CD14-positive monocyte (primary cell): ENCODE data around the gene ELN. TPM values are rescaled to one million over a fixed set of nuclear protein-coding genes. Genes with fewer than 3 reads are reported as not detected.
A peak's percentile ranks its signal among the peaks of the same experiment; 100 is the strongest.

ENCODE experiments used
- DNase-seq, 3 donors: peaks; one replicate each; pipeline ENCODE4 v3.0.0-alpha.2; 2011 to 2022
- H2AFZ ChIP-seq: 2 replicates; pipeline ENCODE4 v1.6.0; 2012; ENCODE audit warnings: mild to moderate bottlenecking, low read depth, low read length, inconsistent platforms; ENCODE audit not compliant: insufficient read depth, poor library complexity, severe bottlenecking
- H3K27ac ChIP-seq, 2 donors: 1 replicate in 1 of 2; 2 replicates in 1 of 2; pipeline ENCODE4 v1.5.1; 2012 to 2013; ENCODE audit warnings: low read length in 2 of 2, control low read depth in 1 of 2, inconsistent platforms in 1 of 2, low read depth in 1 of 2, mild to moderate bottlenecking in 1 of 2
- H3K27me3 ChIP-seq, 2 donors: one replicate each; pipeline versions ENCODE4 v1.6.0 to v1.6.1; 2011 to 2013; ENCODE audit warnings: low read length in 2 of 2; ENCODE audit not compliant: control insufficient read depth in 2 of 2, insufficient read depth in 2 of 2
- H3K36me3 ChIP-seq, 2 donors: replicated peaks in 1 of 2; 1 replicate in 1 of 2; 2 replicates in 1 of 2; pipeline versions ENCODE4 v1.5.1 to v1.6.1; 2012 to 2013; ENCODE audit warnings: low read length in 2 of 2, control low read depth in 1 of 2, inconsistent platforms in 1 of 2, mild to moderate bottlenecking in 1 of 2; ENCODE audit not compliant: insufficient read depth in 2 of 2, control insufficient read depth in 1 of 2
- H3K4me1 ChIP-seq, 2 donors: 1 replicate in 1 of 2; 2 replicates in 1 of 2; pipeline versions ENCODE4 v1.5.1 to v1.6.1; 2012 to 2013; ENCODE audit warnings: low read length in 2 of 2, control low read depth in 1 of 2, inconsistent platforms in 1 of 2, mild to moderate bottlenecking in 1 of 2, moderate library complexity in 1 of 2; ENCODE audit not compliant: insufficient read depth in 2 of 2, control insufficient read depth in 1 of 2
- H3K4me2 ChIP-seq: replicated peaks from 2 replicates; pipeline ENCODE3; 2012; ENCODE audit warnings: low read length, moderate library complexity, mild to moderate bottlenecking; ENCODE audit not compliant: poor library complexity, severe bottlenecking; ENCODE audit errors: extremely low read depth
- H3K4me3 ChIP-seq, 3 experiments: fragments of 200-600 bp in 1 of 3; sonication (generic) in 1 of 3; replicated peaks in 1 of 3; 1 replicate in 2 of 3; 2 replicates in 1 of 3; pipeline ENCODE4 v1.5.1; 2011 to 2013; ENCODE audit warnings: low read length in 3 of 3, mild to moderate bottlenecking in 3 of 3, control low read depth in 2 of 3, low read depth in 2 of 3, inconsistent platforms in 1 of 3, moderate library complexity in 1 of 3
- H3K79me2 ChIP-seq: 2 replicates; pipeline ENCODE4 v1.6.0; 2012; ENCODE audit warnings: mild to moderate bottlenecking, control low read depth, inconsistent platforms, low read length, moderate library complexity; ENCODE audit not compliant: insufficient read depth
- H3K9ac ChIP-seq: 2 replicates; pipeline ENCODE4 v1.6.0; 2017; ENCODE audit warnings: low read length, mild to moderate bottlenecking; ENCODE audit not compliant: insufficient read depth, poor library complexity, severe bottlenecking
- H3K9me3 ChIP-seq, 2 donors: replicated peaks in 1 of 2; 1 replicate in 1 of 2; 2 replicates in 1 of 2; pipeline versions ENCODE4 v1.5.1 to v1.6.1; 2012 to 2013; ENCODE audit warnings: low read length in 2 of 2, control low read depth in 1 of 2; ENCODE audit not compliant: control insufficient read depth in 1 of 2, insufficient read depth in 1 of 2
- H4K20me1 ChIP-seq: 2 replicates; pipeline ENCODE4 v1.6.0; 2012; ENCODE audit warnings: mild to moderate bottlenecking, low read length, control low read depth, moderate library complexity; ENCODE audit not compliant: insufficient read depth
- H3K27ac Mint-ChIP-seq, 7 donors: one replicate each; pipeline ENCODE4 v1.8.0; 2020; ENCODE audit warnings: mild to moderate bottlenecking in 7 of 7, mixed read lengths in 7 of 7, moderate library complexity in 6 of 7, inconsistent platforms in 2 of 7
- H3K27me3 Mint-ChIP-seq, 3 donors: one replicate each; pipeline ENCODE4 v1.8.0; 2021 to 2022; ENCODE audit warnings: low read depth in 3 of 3, mild to moderate bottlenecking in 3 of 3, mixed read lengths in 3 of 3, moderate library complexity in 3 of 3, inconsistent platforms in 1 of 3
- H3K36me3 Mint-ChIP-seq, 2 donors: one replicate each; pipeline ENCODE4 v1.8.0; 2020; ENCODE audit warnings: mixed read lengths in 2 of 2, inconsistent platforms in 1 of 2, mild to moderate bottlenecking in 1 of 2
- H3K4me1 Mint-ChIP-seq: one replicate; pipeline ENCODE4 v1.8.0; 2020; ENCODE audit warnings: mild to moderate bottlenecking, mixed read lengths
- H3K4me3 Mint-ChIP-seq, 2 donors: one replicate each; pipeline ENCODE4 v1.8.0; 2020; ENCODE audit warnings: mild to moderate bottlenecking in 2 of 2, mixed read lengths in 2 of 2, moderate library complexity in 1 of 2
- H3K9me3 Mint-ChIP-seq, 7 donors: one replicate each; pipeline ENCODE4 v1.8.0; 2020 to 2022; ENCODE audit warnings: mixed read lengths in 7 of 7, mild to moderate bottlenecking in 6 of 7, moderate library complexity in 6 of 7, inconsistent platforms in 2 of 7
- WGBS: methylation state at CpG from one replicate; pipeline ENCODE4 v1.1.5; 2013; ENCODE audit warnings: missing lambda C conversion rate; ENCODE audit not compliant: insufficient coverage; 5-methylcytosine and 5-hydroxymethylcytosine counted together
- intact Hi-C, 2 donors: fragments of 100-400 bp; cut with micrococcal nuclease; formaldehyde crosslinking; loops; one replicate each; pipeline versions ENCODE4 v1.15.0 to v1.15.1; 2023
- polyA plus RNA-seq, 3 donors: library from polyadenylated mRNA; depleted of rRNA in 1 of 3; unstranded in 2 of 3; stranded (reverse) in 1 of 3; fragments of 300-500 nt in 2 of 3; fragments of >200 nt in 1 of 3; fragmentation: Illumina TruSeq in 2 of 3; gene quantifications; 1 replicate in 2 of 3; 2 replicates in 1 of 3; pipeline ENCODE4 v1.2.3, GENCODE V29; 2012 to 2021
- TF ChIP-seq, protein P1 (sequence below): fragments of 200-600 bp; IDR thresholded peaks from one replicate; pipeline ENCODE4 v1.8.0; 2022; ENCODE audit warnings: antibody characterized with exemption, mild to moderate bottlenecking

Gene ELN
- polyA plus RNA-seq, 3 donors: not detected

DNA sequence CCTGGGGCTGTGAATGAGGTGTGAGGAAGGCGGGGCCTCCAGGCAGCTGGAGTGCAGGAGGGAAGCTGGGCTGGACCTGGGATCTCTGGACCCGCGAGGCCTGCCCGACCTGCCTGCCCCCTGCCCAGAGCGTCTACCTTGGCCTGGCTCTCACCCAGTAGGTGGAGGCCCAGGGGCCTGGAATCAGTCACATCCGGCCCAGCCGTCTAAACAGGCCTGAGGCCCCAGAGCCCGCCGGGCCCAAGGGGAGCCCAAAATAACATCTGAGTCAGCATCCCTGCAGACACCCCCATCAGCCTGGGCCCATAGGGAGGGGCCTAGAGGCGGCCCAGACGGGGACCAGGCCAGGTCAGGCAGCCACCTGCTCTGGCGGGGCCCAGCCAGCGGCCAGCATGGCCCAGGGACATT, 15.1 kb upstream of the ELN start:
- H3K36me3 ChIP-seq: no peaks in the 10 kb centered on the region
- TF ChIP-seq, protein P1, sequence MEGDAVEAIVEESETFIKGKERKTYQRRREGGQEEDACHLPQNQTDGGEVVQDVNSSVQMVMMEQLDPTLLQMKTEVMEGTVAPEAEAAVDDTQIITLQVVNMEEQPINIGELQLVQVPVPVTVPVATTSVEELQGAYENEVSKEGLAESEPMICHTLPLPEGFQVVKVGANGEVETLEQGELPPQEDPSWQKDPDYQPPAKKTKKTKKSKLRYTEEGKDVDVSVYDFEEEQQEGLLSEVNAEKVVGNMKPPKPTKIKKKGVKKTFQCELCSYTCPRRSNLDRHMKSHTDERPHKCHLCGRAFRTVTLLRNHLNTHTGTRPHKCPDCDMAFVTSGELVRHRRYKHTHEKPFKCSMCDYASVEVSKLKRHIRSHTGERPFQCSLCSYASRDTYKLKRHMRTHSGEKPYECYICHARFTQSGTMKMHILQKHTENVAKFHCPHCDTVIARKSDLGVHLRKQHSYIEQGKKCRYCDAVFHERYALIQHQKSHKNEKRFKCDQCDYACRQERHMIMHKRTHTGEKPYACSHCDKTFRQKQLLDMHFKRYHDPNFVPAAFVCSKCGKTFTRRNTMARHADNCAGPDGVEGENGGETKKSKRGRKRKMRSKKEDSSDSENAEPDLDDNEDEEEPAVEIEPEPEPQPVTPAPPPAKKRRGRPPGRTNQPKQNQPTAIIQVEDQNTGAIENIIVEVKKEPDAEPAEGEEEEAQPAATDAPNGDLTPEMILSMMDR: no peak
- no peaks in the 10 kb centered on the region for H4K20me1 ChIP-seq
- WGBS: 29% methylated on average over 11 of the region's 13 CpGs
- H3K27ac ChIP-seq: no peak overlapping the region
- H3K79me2 ChIP-seq: no peaks in the 10 kb centered on the region
- H3K4me3 ChIP-seq: no peak overlapping the region
- Mint-ChIP-seq H3K9me3 (peaks cover 0 to 1% (median 0%) of the 10 kb centered on the region in 7 donors), H3K27ac (peak overlapping the region in 1 of 7 donors; percentile 41), H3K4me3 (no peak overlapping the region), H3K27me3 (peaks cover 5 to 11% (median 6%) of the 10 kb centered on the region in 3 donors), H3K4me1 (peaks cover 15% of the 10 kb centered on the region), H3K36me3 (no peaks in the 10 kb centered on the region)
- H3K9ac ChIP-seq: no peak overlapping the region
- peak in 2 of 3 donors; percentile 12 to 31 for DNase-seq
- intact Hi-C loops: no loop called here
- peak overlapping the region; percentile 56 for H2AFZ ChIP-seq
- H3K27me3 ChIP-seq: no peaks in the 10 kb centered on the region
- H3K4me1 ChIP-seq: peaks cover 20 to 29% of the 10 kb centered on the region in 2 donors
- no peaks in the 10 kb centered on the region for H3K9me3 ChIP-seq
- H3K4me2 ChIP-seq: no peak overlapping the region

DNA sequence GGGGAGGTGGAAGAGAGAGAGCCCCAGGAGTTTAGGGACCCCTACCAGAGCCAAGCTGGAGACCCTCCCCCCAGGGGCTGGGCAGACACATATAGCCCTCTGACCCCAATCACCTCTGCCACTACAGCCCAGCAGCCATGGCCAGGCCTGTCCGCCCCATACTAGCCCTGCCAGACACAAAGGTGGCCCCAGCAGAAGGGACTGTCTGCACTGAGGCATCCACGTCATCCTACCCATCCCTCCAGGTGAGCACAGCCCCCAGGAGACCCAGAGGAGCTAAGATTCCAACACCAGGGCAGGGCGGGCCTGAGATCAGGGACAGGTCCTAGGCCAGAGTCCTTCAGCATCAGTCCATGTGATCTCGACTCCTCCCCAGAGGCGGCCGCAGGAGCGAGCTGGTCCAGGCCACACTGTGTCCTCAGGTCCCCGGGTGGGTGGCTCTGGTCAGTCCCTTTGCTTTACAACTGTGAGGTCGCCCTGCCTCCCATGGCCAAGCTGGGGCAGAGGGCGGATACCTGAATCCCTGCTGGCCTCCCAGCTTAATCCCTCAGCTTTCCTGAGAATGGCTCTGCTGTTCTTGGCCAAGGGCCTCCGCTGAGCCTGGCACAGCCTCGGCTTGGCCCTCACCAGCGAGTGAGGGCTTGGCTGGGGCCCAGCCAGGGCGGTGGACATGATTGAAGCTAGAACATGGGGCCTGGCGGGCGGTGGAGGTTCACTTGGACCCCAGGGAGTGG, 14.3 kb upstream of the ELN start:
- no peaks in the 10 kb centered on the region for H3K9me3 ChIP-seq
- WGBS: 96% methylated on average over 16 of the region's 16 CpGs
- DNase-seq: no peak
- no peaks in the 10 kb centered on the region for H3K79me2 ChIP-seq
- TF ChIP-seq, protein P1: no peak
- H3K4me1 ChIP-seq: peaks cover 20 to 29% of the 10 kb centered on the region in 2 donors
- no peak overlapping the region for H3K27ac Mint-ChIP-seq
- no peak overlapping the region for H3K27ac ChIP-seq
- no peak overlapping the region for H3K4me2 ChIP-seq
- no peaks in the 10 kb centered on the region for H3K36me3 Mint-ChIP-seq
- intact Hi-C loops: no loop called here
- H3K36me3 ChIP-seq: no peaks in the 10 kb centered on the region
- peaks cover 15% of the 10 kb centered on the region for H3K4me1 Mint-ChIP-seq
- no peak overlapping the region for H2AFZ ChIP-seq
- no peak overlapping the region for H3K9ac ChIP-seq
- H3K27me3 Mint-ChIP-seq: peaks cover 4 to 12% (median 8%) of the 10 kb centered on the region in 3 donors
- peaks cover 0 to 1% (median 0%) of the 10 kb centered on the region in 7 donors for H3K9me3 Mint-ChIP-seq
- no peaks in the 10 kb centered on the region for H4K20me1 ChIP-seq
- H3K4me3 ChIP-seq: no peak overlapping the region
- H3K27me3 ChIP-seq: no peaks in the 10 kb centered on the region
- peak overlapping the region in 1 of 2 donors; percentile 30 for H3K4me3 Mint-ChIP-seq
